NCI-H774 (cell line): ENCODE measurements around the gene QKI.

ENCODE experiments used
- DNase-seq: peaks from one replicate; lab custom pipeline; 2025; lab: John Stamatoyannopoulos, UW

Gene QKI

GRCh38 chr6:163536770-163537169, 122.3 kb downstream of the QKI start:
- peak; percentile 11 for DNase-seq

GRCh38 chr6:163538331-163538730, 123.8 kb downstream of the QKI start:
- DNase-seq, result no peak

GRCh38 chr6:163539101-163539762, 124.7 kb downstream of the QKI start:
- DNase-seq, result no peak

GRCh38 chr6:163543321-163543720, 128.8 kb downstream of the QKI start:
- DNase-seq, result peak; percentile 48

DNA sequence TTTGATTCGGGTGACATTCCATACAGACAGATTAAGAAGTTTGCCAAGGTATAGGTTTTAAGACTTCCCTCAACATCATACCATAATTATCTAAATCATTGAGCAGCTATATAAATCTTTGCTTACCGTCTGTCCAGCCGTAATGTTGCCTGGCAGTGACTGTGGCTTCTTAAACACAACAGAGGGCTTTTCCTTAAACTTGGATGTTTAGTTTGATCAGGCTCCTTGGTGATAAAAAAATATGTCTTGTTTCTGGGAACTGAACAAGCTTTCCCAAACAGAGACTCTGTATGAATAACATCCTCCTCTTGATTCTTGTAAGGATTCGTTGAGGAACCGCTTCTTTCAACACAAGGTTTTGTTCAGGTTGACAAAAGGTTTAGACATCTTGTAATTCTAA, 130.9 kb downstream of the QKI start:
- DNase-seq, result no peak

DNA sequence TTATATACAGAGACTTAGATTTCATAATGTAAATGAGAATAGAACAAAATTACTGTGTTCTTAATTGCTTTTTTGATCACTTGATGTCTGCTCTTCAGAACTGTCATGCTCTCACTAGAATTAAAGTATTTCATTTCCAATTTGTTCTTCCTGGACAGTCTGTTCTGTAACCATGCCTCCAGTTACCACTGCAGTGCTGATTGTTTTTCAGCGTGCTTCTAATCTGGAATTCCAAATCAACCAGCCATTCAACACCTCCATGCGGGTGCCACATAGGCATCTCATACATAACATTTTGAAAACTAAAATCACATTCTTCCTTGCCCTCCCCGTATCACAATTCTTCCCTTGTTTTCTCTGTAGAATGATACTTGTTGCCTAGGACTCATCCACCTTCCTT, 132.8 kb downstream of the QKI start:
- DNase-seq, result no peak

DNA sequence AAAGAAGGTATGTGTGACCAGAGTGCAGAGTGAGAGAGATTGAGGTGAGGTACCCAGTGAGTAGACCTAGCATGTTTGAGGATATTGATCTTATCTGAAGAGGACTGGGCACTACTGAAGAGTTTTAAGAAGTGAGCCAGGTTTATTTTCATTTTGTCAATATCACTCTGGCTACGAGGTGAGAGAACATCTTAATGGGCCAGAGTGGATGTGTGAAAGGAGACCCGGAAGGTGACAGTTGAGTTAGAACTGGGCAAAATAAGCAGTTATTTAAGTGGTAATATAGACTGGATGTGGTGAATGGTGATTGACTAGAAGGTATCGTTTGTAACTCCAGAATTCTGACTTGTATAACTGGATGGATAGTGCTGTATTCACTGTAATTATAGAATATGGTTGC, 134.1 kb downstream of the QKI start:
- DNase-seq, result no peak

DNA sequence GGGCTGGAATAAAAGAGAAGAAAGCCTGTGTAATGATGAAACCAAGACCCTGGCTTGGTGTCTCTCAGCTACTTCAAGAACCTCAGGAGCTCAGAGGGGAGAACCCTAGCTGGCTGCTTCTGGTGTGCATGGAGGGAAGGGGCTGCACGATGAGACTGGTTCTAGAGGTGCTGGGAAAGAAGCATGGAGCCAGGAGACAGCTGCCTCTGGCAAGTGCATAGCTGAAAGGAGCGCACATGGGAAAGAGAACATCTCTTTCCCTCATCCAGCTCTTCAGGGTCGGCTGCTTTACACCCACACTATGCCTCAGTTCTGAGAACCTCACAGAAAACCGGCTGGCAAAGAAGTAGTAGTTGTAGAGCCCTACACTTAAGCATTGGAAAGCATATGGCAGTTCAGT, 139.5 kb downstream of the QKI start:
- no peak for DNase-seq

- peak; percentile 52 for DNase-seq
These were observed 140.1 kb downstream of the QKI start for GRCh38 chr6:163554663-163555062.

- DNase-seq, result no peak
These were observed 145.1 kb downstream of the QKI start for GRCh38 chr6:163559661-163560060.

DNA sequence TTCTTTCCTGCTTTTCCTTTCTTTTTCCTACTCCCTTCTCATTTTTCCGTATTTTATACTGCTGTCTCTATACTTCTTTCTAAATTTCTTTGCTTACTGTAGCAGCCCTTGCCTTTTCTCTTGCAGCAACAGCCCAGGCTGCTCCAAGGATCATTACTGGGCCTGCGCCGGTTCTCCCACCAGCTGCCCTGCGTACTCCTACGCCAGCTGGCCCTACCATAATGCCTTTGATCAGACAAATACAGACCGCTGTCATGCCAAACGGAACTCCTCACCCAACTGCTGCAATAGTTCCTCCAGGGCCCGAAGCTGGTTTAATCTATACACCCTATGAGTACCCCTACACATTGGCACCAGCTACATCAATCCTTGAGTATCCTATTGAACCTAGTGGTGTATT, 148.8 kb downstream of the QKI start:
- no peak for DNase-seq

DNA sequence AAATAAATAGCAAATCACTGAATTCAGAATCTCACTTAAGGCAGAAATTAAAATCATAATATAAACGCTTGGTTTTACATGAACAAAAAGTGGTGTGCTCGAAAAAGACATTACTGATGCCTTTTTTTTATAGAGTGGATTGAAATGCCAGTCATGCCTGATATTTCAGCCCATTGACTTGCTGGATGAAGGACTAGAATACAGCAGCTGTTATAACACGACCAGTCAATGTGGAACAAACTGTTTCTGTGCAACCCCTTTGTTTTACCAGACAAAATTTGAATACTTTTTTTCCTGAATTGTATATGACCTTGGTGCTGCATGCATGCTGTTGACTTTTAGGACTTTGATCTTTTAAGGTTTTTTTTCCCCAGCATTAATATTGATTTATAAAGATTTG, 150.0 kb downstream of the QKI start:
- peak; percentile 23 for DNase-seq

- DNase-seq, result peak; percentile 49
These were observed 150.6 kb downstream of the QKI start for GRCh38 chr6:163565140-163565539.

DNA sequence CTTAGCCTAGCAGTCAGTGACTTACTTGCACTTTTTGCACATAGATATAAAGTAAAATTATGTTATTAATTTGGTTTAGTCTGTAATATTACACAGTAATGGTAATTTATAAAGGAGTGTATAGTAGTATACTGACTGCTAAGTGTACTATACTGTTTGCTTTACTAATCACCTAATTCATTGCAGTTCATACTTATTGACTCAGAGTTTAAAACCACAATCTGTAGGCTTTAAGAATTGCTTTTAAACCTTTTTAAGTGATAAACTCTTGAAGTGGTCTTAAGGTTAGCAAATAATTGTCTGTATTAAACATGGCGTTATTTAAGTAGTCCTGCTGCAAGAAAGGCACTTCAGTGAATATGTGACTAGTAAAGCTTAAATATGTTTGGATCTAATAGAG, 151.5 kb downstream of the QKI start:
- no peak for DNase-seq

GRCh38 chr6:163568275-163568674, 153.8 kb downstream of the QKI start:
- DNase-seq, result no peak

DNA sequence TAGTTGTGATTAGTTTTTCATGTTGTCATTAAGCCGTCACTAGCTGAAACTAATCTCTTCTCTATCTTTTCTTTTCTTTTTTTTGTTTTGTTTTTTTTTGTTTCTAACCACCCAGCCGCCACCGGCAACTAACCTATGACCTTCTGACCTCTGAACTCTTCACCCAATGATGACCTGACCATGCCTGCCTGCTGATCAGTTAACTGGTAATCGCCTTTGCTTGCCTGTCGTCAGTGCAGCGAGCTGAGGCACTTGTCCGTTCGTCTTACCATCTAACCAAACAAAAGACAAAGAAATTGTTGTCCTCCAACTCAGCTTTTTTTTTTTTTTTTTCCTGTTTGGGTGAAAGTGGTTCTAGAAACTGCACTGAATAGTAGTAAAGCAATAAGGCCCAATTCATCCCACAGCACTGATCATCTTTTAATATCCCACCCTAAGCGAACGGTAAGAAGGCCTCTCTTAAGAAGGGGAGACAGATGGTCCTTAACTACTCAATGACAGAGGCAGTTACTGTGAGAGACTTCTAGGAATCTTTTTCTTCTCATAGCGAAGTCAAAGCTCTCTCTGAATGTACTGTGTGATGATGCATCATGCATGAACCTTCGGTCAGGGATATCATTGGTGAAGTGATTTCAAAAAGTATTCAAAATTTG, 156.2 kb downstream of the QKI start:
- DNase-seq, result no peak

- DNase-seq, result no peak
These were observed 157.2 kb downstream of the QKI start for GRCh38 chr6:163571730-163572129.

GRCh38 chr6:163572612-163573011, 158.1 kb downstream of the QKI start:
- no peak for DNase-seq

DNA sequence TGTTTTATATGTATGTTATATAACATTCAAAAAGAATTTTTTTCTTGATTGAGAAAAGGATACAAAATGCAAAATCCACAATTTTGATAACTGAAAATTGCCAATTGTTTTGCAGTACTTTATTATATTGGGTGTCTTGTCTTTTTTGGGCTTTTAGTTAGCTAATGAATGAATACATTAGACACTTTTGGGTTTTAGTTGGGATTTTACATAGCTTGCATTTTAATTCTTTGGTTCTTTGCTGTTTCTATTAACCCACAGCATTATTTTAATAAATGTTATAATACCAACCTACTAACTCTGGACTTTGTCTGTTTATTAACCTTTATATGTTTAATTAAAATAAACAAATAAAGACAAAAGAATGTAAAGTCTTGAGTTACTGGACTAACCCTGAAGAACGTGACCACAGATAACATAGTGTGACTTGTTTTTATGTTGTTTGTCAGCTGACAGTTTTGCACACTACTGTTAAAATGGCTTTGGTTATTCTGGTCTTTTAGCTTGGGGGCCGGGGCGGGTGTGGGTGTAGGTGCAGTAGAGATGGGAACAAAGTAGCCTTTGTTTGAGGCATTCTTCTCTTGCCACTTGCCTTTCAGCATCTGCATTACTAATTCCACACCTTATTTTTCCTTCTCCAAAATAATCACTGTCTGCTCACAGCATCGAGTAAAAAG, 159.1 kb downstream of the QKI start:
- DNase-seq, result no peak

DNA sequence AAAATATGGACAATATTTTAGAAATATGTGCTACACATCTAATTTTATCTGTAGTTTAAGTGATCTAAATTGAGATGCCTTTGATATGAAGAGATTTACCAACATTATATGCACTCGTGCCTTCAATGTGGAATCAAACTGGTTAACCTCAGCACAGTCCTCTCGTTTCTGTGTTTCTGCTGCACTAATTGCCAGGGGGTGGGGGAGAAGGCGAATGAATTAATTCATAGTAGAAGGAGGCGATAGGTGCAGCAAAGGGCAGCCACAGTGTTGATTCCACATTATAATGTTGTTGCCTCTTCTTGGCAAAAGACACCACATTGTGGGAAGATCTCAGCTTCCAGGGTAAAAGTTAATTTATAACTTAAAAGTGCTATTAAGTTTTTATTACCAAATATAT, 161.6 kb downstream of the QKI start:
- DNase-seq, result no peak

DNA sequence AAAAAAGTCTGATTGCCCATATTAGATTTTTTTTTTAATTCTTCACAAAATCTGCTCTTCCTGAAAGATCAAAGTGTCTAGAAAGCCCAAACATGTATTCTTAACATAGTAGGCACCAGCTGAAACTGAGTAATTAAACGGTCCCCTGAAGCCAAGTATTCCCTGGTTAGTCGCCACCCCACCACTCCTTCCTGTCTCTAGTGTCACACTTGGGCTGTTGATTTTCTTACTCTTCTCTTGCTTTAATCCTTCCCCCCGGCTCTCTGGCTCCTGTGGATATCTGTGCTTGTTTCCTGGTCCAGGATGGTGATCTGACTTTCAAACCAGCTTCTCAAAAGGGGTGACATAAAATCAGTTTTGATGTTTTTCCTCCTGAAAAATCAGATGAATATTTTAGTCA, 162.9 kb downstream of the QKI start:
- DNase-seq, result no peak

GRCh38 chr6:163579111-163579879, 164.8 kb downstream of the QKI start:
- no peak for DNase-seq

GRCh38 chr6:163579880-163580295, 165.4 kb downstream of the QKI start:
- no peak for DNase-seq
